ENCODE results near the gene ITGA11.

ITGA11 gene

DNA sequence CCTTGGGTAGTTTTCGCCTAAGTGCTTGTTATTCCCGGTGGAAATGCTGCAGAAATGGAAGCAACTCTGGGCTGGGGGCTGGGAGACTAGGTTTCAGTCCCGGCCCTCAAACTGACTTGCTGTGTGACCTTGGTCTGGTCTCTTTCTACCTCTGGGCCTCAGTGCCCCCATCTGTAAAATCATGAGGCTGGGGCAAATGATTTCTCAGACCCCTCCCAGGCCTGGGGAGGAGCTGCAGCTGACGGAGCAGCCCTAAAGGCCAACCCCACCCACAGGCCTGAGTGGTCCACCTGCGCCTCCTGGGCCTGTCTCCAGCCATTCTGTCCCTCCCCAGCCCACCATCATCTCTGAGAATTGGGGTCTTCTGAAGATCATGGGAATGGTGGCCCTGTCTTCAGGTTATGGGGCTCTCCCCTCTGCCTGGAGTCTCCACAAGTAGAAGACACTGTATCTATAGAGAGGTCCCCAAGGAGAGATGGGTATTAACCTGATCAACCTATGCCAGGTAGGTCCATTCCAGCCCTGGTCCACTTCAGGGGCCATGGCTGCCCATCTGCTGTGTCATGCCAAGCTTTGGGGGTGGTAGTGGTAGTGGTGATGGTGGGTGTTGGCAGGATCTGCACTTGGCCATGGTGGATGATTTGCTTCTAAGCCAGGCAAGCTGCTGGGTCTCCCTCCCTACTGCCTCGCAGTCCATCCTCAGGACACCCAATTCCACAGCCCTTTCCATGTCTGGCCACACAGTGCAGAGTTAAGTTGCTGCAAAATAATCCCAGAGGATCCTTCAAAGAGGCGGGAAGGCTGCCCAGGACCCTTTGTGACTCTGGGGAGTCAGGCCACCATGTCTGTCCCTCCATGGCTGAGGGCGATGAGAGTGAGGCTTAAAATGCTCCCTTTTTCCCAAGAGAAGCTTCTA is 46.0 kb downstream of the ITGA11 start:
- DNase-seq (ENCODE audit: low read depth in 1 of 2, low spot score in 1 of 2): no peak
- peaks cover 7% of the 10 kb centered on the region for H3K27me3 ChIP-seq (ENCODE audit: insufficient read depth, poor library complexity, severe bottlenecking)
- H3K27ac ChIP-seq (replicated peaks): no peak overlapping the region
- no peak for TF ChIP-seq POLR2AphosphoS5 (IDR thresholded peaks at IDR 0.05; ENCODE audit: low read depth)
- no peak for TF ChIP-seq SPI1 (IDR thresholded peaks at IDR 0.05; ENCODE audit: borderline replicate concordance, low read depth)
- TF ChIP-seq, protein P1, sequence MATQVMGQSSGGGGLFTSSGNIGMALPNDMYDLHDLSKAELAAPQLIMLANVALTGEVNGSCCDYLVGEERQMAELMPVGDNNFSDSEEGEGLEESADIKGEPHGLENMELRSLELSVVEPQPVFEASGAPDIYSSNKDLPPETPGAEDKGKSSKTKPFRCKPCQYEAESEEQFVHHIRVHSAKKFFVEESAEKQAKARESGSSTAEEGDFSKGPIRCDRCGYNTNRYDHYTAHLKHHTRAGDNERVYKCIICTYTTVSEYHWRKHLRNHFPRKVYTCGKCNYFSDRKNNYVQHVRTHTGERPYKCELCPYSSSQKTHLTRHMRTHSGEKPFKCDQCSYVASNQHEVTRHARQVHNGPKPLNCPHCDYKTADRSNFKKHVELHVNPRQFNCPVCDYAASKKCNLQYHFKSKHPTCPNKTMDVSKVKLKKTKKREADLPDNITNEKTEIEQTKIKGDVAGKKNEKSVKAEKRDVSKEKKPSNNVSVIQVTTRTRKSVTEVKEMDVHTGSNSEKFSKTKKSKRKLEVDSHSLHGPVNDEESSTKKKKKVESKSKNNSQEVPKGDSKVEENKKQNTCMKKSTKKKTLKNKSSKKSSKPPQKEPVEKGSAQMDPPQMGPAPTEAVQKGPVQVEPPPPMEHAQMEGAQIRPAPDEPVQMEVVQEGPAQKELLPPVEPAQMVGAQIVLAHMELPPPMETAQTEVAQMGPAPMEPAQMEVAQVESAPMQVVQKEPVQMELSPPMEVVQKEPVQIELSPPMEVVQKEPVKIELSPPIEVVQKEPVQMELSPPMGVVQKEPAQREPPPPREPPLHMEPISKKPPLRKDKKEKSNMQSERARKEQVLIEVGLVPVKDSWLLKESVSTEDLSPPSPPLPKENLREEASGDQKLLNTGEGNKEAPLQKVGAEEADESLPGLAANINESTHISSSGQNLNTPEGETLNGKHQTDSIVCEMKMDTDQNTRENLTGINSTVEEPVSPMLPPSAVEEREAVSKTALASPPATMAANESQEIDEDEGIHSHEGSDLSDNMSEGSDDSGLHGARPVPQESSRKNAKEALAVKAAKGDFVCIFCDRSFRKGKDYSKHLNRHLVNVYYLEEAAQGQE (IDR thresholded peaks at IDR 0.05; ENCODE audit: insufficient replicate concordance, low read depth): no peak
- TF ChIP-seq, protein P2, sequence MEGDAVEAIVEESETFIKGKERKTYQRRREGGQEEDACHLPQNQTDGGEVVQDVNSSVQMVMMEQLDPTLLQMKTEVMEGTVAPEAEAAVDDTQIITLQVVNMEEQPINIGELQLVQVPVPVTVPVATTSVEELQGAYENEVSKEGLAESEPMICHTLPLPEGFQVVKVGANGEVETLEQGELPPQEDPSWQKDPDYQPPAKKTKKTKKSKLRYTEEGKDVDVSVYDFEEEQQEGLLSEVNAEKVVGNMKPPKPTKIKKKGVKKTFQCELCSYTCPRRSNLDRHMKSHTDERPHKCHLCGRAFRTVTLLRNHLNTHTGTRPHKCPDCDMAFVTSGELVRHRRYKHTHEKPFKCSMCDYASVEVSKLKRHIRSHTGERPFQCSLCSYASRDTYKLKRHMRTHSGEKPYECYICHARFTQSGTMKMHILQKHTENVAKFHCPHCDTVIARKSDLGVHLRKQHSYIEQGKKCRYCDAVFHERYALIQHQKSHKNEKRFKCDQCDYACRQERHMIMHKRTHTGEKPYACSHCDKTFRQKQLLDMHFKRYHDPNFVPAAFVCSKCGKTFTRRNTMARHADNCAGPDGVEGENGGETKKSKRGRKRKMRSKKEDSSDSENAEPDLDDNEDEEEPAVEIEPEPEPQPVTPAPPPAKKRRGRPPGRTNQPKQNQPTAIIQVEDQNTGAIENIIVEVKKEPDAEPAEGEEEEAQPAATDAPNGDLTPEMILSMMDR (IDR thresholded peaks at IDR 0.05; ENCODE audit: insufficient read depth, low read length): no peak
- no peak for TF ChIP-seq GABPA (IDR thresholded peaks at IDR 0.05; ENCODE audit: low read depth)
- H3K4me3 ChIP-seq (replicated peaks; ENCODE audit: insufficient read depth, low read length): no peak overlapping the region

DNA sequence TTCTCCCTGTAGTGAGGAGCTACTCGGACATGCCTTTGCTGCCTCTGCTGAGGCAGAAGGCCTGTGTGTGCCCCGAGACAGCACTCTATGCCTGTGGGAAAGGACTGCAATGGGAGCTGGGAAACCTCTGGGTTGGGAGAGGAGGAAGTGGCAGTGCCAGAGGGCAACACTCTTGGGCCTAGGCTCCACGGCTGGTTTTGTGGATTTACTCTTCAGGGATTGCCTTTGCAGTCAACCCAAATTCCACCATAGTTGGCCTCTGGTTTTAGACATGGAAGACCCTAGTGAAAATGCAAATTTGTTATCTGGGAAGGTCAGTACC is 46.8 kb downstream of the ITGA11 start:
- TF ChIP-seq SPI1 (IDR thresholded peaks at IDR 0.05; ENCODE audit: borderline replicate concordance, low read depth) (no peak), GABPA (IDR thresholded peaks at IDR 0.05; ENCODE audit: low read depth) (no peak), POLR2AphosphoS5 (IDR thresholded peaks at IDR 0.05; ENCODE audit: low read depth) (no peak)
- TF ChIP-seq, protein P1 (IDR thresholded peaks at IDR 0.05; ENCODE audit: insufficient replicate concordance, low read depth): no peak
- TF ChIP-seq, protein P2 (IDR thresholded peaks at IDR 0.05; ENCODE audit: insufficient read depth, low read length): no peak
- no peak for DNase-seq (ENCODE audit: low read depth in 1 of 2, low spot score in 1 of 2)
- no peak overlapping the region for H3K27ac ChIP-seq (replicated peaks)
- H3K4me3 ChIP-seq (replicated peaks; ENCODE audit: insufficient read depth, low read length): no peak overlapping the region
- H3K27me3 ChIP-seq (ENCODE audit: insufficient read depth, poor library complexity, severe bottlenecking): peaks cover 7% of the 10 kb centered on the region

DNA sequence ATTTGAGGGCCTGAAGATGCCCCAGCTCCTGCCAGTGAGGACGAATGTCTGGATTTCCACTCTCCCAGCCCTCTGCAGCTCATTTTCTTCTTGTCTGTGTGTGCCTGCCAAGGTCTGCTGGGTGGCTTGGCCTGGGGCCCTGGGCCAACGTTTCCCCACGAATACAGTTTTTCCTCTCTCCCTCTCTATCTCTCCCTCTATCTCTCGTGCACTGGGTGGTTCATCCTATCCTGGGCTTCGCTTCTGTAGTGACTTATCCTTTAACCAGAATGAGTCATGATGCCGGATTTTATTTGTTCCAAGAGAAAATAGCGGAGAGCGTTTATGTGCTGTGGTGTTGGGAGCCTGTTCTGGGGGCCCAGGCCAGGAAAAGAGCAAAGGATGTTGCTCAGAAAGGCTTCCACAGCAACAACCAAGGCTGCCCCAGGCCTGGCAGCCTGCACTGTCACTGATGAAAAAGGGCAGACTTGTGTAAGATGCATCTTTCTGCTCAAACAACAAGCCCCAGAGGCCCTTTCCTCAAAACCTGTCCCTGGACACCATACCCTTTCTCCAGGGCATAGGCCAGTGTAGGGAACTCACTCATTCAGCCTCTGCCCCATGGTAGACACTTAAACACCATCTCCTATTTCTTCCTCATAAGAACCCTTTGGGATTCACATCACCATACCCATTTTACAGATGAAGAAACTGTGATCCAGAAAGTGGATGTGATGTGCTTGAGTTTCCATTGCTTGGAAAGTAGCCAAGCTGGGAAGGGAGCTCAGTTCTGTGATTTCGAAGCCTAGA is 47.3 kb downstream of the ITGA11 start:
- DNase-seq (ENCODE audit: low read depth in 1 of 2, low spot score in 1 of 2): no peak
- TF ChIP-seq, protein P2 (IDR thresholded peaks at IDR 0.05; ENCODE audit: insufficient read depth, low read length): no peak
- TF ChIP-seq SPI1 (IDR thresholded peaks at IDR 0.05; ENCODE audit: borderline replicate concordance, low read depth): no peak
- TF ChIP-seq, protein P1 (IDR thresholded peaks at IDR 0.05; ENCODE audit: insufficient replicate concordance, low read depth): no peak
- TF ChIP-seq POLR2AphosphoS5 (IDR thresholded peaks at IDR 0.05; ENCODE audit: low read depth): no peak
- no peak for TF ChIP-seq GABPA (IDR thresholded peaks at IDR 0.05; ENCODE audit: low read depth)
- H3K27me3 ChIP-seq (ENCODE audit: insufficient read depth, poor library complexity, severe bottlenecking): peaks cover 7% of the 10 kb centered on the region
- no peak overlapping the region for H3K4me3 ChIP-seq (replicated peaks; ENCODE audit: insufficient read depth, low read length)
- H3K27ac ChIP-seq (replicated peaks): no peak overlapping the region

All from HL-60 (cell line).